COLO668 (cell line): ENCODE results near the gene C2CD4A.

Experiments
- DNase-seq: peaks from one replicate; lab custom pipeline; 2025; ENCODE audit not compliant: unreplicated experiment; lab: John Stamatoyannopoulos, UW

C2CD4A gene

DNA sequence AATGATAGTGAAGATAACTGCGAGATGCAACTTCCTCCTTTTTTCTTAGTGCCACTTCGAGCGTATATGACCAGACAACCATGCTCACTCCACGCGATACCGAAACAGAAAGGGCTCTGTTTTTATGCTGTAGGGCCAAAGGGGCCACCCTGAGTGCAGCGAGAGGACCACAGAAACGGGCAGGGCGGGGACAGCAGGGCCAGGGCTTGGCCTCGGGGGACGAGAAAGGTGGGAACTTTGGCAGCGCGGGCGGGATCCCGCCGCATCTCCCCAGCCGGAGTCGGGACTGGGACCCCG lies 7.0 kb upstream of the C2CD4A start:
- peak; percentile 73 for DNase-seq

GRCh38 chr15:62060113-62060895 lies 6.5 kb upstream of the C2CD4A start, which contains the start of gene VPS13C:
Gene VPS13C, minus strand, starts transcription at chr15:62060447. Its CDS starts 73 bp downstream, at chr15:62060374.
- DNase-seq, result peak; percentile 95

DNA sequence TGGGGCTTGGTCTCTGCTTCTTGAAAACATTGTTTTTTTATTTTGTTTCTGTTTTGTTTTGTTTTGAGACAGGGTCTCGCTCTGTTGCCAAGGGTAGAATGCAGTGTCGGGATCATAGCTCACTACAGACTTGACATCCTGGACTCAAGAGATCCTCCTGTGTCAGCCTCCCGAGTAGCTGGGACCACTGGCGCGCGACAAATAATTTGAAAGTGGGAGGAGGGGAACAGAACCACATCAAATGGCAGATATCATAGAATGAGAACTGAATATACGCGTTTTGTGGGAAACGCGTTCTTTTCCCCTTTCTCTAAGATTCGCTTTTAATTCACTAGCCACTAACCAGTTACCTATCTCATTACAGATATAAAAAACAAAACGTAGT lies 5.9 kb upstream of the C2CD4A start:
- DNase-seq, result no peak

- no peak for DNase-seq
These were observed 2.7 kb upstream of the C2CD4A start for GRCh38 chr15:62063825-62064635.

GRCh38 chr15:62067448-62068044 lies 769 bp downstream of the C2CD4A start:
- DNase-seq, result peak; percentile 68

GRCh38 chr15:62068071-62068809 lies 1.5 kb downstream of the C2CD4A start:
- peak; percentile 81 for DNase-seq

- no peak for DNase-seq
These were observed 2.0 kb downstream of the C2CD4A start for GRCh38 chr15:62068810-62069167.

GRCh38 chr15:62069551-62069950 lies 2.8 kb downstream of the C2CD4A start:
- DNase-seq, result no peak

DNA sequence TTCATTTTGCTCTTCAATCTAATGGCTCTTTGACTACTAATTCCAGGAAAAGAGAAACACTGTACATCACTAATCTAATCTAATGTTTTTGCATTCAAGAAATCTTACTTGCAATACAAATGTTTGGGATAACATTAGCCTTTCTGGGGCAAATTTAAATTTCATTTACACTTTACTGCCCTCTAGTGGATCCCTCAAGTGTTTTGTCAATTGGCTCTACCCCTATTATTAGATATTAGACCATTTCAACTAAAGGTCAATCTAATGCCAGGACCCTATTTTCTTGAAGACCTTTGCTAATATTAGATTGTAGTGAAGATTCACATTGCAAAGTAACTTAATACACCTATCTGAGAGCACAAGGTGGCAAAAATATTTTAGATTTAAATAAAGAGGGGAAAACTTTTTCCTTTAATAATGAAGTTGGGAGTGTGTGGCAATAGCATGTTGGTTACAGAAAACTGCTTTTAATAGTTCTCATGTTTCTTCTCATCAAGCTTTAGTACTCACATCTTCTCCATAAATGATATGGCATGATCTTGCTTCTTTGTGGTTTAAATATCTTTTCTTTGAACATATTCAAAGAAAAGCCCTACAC lies 5.0 kb downstream of the C2CD4A start:
- DNase-seq, result no peak

DNA sequence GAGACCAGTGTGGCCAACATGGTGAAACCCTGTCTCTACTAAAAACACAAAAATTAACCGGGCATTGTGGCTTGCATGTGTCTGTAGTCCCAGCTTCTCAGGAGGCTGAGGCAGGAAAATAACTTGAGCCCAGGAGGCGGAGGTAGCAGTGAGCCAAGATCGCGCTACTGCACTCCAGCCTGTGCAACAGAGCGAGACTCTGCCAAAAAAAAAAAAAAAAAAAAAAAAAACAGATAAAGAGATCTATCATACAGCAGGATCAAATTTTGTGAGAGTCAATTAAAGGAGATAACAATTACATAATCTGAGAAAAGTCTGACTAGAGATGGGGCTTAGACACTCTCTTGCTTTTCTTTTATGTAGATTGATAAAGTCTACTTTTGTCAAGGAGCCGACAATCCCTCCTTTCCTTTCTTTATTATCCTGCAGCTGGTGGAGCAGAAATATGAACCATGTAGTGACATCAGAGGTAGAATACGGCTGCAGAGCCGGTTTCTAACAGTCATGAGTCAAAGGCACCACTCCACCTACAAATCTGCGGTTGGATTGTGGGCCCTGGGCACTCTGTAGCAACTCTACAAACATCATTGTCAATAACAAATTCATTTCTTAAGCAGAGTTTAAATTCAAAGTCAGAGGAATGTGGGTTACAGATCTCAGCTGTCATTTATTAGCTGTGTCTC lies 9.0 kb downstream of the C2CD4A start:
- DNase-seq, result peak; percentile 70

GRCh38 chr15:62079594-62079993 lies 12.8 kb downstream of the C2CD4A start:
- DNase-seq, result peak; percentile 12

DNA sequence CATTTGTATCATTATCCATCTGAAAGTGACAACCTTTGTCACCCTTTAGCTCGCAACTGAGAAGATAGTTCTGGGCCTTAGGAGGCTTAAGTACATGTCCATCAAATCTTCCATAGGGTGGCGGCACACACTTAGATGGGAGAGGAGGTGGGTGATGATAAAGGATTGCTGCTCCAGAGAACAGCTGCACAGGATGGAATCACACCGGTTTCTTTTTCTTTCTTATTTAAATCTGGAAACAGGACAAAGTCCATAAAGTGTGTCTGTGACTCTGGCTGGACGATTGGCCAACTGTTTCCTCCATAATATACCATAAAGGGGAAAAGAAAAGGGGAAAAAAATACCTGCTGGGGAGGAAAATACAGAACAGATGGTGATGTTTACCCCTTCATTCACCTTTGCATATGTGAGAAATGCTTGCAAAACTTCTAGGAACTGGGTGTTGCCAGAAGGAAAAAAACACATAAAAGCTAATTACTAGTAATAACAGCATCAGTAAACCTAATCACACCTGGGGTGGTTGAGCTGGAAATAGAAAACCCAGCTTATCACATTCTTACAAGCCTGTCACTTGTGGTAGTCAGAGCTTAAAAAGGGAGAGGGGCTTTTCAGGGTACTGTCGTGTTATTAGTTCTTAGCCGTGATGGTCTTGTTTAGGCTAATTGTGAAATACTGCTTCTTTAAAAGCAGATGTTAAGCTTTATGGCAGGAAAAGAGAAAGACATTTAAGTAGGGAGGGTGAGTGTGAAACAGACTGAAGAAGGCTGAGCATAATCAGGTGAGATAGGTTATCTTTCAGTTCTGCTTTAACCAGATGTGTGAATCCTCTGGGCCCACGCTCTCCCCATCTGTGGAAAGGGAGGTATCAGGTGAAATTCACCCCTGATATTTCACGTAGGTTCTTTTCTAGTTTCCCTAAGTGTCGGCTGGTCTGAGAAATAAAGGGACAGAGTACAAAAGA lies 16.7 kb downstream of the C2CD4A start:
- no peak for DNase-seq

DNA sequence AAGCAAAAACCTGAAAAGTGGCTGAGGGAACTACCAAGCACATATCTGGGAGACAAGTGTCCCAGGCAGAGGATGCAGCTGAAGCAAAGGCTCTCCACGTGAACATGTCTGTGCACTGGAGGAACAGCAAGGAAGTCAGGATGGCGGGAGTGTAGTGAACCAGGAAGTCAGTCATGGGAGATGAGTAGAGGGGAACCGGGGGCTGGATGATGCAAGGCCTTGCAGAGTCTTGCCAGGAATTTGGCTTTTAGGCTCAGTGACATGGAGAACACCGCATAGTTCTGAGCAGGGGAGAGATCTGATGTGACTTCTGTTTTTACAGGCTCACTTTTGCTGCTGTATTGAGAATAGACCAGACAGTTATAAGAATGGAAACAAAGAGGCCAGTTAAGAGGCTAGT lies 19.0 kb downstream of the C2CD4A start:
- DNase-seq, result no peak

- peak; percentile 31 for DNase-seq
These were observed 21.0 kb downstream of the C2CD4A start for GRCh38 chr15:62087671-62088352.

DNA sequence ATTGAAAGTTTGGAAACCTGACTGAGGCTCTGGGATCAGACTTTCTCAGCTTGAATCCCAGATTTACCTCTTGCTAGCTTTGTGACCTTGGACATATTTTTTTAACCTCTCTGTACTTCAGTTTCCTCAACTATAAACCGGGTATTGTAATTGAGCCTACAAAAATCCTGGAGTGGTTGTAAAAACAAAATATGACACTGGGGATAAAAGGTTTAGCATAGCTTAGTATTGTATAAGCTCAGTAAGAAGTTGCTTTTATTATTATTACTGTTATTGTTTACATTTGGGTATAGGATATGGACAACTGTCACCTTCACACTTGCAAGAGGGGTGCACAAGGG lies 21.5 kb downstream of the C2CD4A start:
- no peak for DNase-seq

GRCh38 chr15:62089616-62090015 lies 22.8 kb downstream of the C2CD4A start:
- no peak for DNase-seq

GRCh38 chr15:62090988-62091387 lies 24.2 kb downstream of the C2CD4A start:
- no peak for DNase-seq

DNA sequence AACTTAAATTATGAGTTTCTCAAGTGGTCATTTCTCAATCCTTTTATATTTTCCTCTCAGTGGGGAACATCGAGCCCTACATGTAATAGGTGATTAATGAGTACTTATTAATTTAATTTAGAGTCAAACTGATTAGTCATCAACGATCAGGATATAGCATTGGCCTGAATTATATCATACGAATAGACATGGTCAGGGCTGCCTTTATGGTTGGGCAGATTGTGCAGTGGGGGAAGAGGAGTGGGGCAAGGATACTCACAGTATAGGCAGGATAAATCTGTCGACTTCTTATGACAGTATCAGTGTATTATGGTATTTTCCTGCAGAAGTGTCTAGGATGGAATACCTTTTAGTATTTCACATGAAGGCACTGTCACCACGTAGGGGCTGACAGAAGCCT lies 27.0 kb downstream of the C2CD4A start:
- DNase-seq, result no peak

DNA sequence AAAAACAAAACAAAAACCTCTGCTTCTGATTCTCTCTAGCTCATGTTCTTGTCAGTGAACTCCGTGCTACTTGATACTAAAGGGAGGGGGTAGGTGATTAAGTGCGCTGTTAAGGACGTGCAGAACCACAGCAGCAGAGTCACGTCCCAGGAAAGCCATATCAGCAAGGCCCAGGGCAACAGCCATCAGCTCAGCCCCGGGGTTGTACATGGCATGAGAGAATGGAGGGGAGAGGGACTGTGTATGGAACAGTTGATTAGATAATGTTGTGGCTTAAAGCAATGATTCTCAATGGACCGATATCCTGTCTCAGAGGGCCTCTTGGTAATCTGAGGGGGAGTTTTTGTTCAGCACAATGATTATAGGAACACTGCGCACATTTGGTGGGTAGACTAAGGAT lies 27.6 kb downstream of the C2CD4A start:
- DNase-seq, result no peak
